Activated naive CD4-positive, alpha-beta T cell treated with anti-CD3 and anti-CD28 coated beads for 36 hours (primary cell): ENCODE results near the gene RHNO1. TPM values are rescaled to one million over a fixed set of nuclear protein-coding genes. Genes with fewer than 3 reads are reported as not detected.
A peak's percentile ranks its signal among the peaks of the same experiment; 100 is the strongest.
"Not testable (repeated sequence)": the region's sequence is repeated elsewhere in the genome, so short reads cannot be mapped to it uniquely, and the experiment has no call there.

ENCODE experiments used
- CTCF ChIA-PET: fragments of 350-600 bp; sonication (Branson Sonifier 250); formaldehyde crosslinking; loops from one replicate; lab custom pipeline; 2021; ENCODE audit warnings: antibody characterized with exemption; lab: Charles Lee
- DNase-seq: peaks from one replicate; pipeline ENCODE4 v3.0.0-alpha.2; 2020
- H3K27ac Mint-ChIP-seq: one replicate; pipeline ENCODE4 v1.8.0; 2021; ENCODE audit warnings: mild to moderate bottlenecking, mixed read lengths
- H3K27me3 Mint-ChIP-seq: one replicate; pipeline ENCODE4 v1.8.0; 2021; ENCODE audit warnings: low read depth, mixed read lengths
- H3K36me3 Mint-ChIP-seq: one replicate; pipeline ENCODE4 v1.8.0; 2021; ENCODE audit warnings: low read depth, mixed read lengths
- H3K4me1 Mint-ChIP-seq: one replicate; pipeline ENCODE4 v1.8.0; 2021; ENCODE audit warnings: low read depth, mixed read lengths
- H3K4me3 Mint-ChIP-seq: one replicate; pipeline ENCODE4 v1.8.0; 2021; ENCODE audit warnings: mild to moderate bottlenecking, moderate library complexity, mixed read lengths
- H3K9me3 Mint-ChIP-seq: one replicate; pipeline ENCODE4 v1.8.0; 2021; ENCODE audit warnings: mixed read lengths
- intact Hi-C: fragments of 100-400 bp; cut with micrococcal nuclease; formaldehyde crosslinking; loops from one replicate; pipeline ENCODE4 v1.15.1; 2023
- total RNA-seq, 2 experiments: library from RNA; stranded (reverse); gene quantifications; one replicate each; pipeline ENCODE4 v1.2.3, GENCODE V29; 2021

Gene RHNO1
- total RNA-seq, 2 experiments from 2014 or later = 64.6 to 68.1 TPM

DNA sequence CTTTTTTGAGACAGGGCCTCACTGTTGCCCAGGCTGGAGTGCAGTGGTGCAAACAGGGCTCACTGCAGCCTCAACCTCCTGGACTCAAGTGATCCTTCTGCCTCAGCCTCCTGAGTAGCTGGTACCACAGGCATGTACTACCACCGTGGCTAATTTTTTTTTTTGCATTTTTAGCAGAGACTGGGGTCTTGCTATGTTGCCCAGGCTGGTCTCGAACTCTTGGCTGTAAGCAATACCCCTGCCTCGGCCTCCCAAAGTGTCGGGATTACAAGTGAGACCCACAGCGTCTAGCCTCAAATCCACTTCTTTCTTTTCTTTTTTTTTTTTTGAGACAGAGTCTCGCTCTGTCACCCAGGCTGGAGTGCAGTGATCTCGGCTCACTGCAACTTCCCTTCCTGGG is 13.6 kb upstream of the RHNO1 start:
- intact Hi-C loops, H3K4me3 Mint-ChIP-seq, H3K9me3 Mint-ChIP-seq, H3K27ac Mint-ChIP-seq, H3K4me1 Mint-ChIP-seq, H3K27me3 Mint-ChIP-seq, DNase-seq: not testable (repeated sequence)
- H3K36me3 Mint-ChIP-seq = peaks cover 68% of the 10 kb centered on the region
- CTCF ChIA-PET = interaction anchor here (1.0 to 1.6 kb wide), 4 partner anchors 50 to 274 kb away, joined by 3 to 5 read pairs (median 4); no protein-coding TSS in a partner anchor

DNA sequence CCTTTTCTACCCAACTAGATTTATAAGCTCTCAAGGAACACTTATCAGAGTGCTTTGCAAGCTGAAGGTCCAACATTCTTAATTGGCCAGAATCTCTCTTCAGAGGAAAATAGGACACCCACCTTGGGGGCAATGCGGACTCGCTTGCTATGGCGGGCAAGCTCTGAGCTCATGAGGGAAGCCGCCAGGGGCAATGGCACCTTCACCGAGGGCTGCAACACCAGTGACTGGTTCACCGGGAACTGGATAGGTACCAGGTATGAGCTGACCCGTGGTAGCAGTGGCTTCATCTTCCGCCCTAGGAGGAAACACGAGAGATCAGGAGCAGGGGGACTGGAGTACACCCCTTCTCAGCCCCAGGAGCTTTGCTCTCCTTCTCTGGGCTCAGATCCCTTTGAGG is 12.8 kb upstream of the RHNO1 start:
- intact Hi-C loops = no loop called here
- DNase-seq = no peak
- Mint-ChIP-seq H3K9me3 (no peaks in the 10 kb centered on the region), H3K4me3 (no peak overlapping the region), H3K27ac (no peak overlapping the region), H3K4me1 (peaks cover 9% of the 10 kb centered on the region), H3K27me3 (no peaks in the 10 kb centered on the region), H3K36me3 (peaks cover 70% of the 10 kb centered on the region)
- CTCF ChIA-PET = interaction anchor here (0.6 to 1.4 kb wide), 5 partner anchors 10 to 273 kb away, joined by 3 to 4 read pairs (median 3); no protein-coding TSS in a partner anchor

DNA sequence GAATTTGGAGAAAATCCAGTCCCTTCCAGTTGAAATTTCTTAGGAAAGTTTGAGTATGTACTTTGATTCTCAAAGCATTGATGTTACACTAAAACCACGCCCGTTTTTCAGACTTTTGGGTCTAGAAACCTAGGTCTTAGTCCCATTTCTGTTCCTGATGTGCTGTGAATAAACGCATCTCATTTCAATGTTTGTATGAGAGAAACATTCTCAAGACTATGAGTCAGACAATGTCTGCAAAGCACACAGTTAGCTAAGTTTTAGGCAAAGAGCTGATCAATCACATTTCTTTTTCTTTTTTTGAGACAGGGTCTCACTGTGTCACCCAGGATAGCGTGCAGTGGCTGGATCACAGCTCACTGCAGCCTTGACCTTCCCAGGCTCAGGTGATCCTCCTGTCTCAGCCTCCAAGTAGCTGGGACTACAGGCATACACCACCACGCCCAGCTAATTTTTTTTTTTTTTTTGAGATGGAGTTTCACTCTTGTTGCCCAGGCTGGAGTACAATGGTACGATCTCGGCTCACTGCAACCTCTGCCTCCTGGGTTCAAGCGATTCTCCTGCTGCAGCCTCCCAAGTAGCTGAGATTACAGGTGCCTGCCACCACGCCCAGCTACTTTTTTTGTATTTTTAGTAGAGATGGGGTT is 7.9 kb upstream of the RHNO1 start:
- not testable (repeated sequence) for DNase-seq, H3K4me3 Mint-ChIP-seq, H3K27me3 Mint-ChIP-seq, H3K27ac Mint-ChIP-seq, H3K9me3 Mint-ChIP-seq, H3K4me1 Mint-ChIP-seq
- peaks cover 56% of the 10 kb centered on the region for H3K36me3 Mint-ChIP-seq
- intact Hi-C loops = loop anchor here (5.0 kb wide), 1 partner anchor 88 kb away; the partner anchor contains the start of gene TEAD4
- CTCF ChIA-PET = interaction anchor here (0.6 to 1.9 kb wide), 2 partner anchors 14 to 74 kb away, joined by 3 to 5 read pairs; no protein-coding TSS in a partner anchor

DNA sequence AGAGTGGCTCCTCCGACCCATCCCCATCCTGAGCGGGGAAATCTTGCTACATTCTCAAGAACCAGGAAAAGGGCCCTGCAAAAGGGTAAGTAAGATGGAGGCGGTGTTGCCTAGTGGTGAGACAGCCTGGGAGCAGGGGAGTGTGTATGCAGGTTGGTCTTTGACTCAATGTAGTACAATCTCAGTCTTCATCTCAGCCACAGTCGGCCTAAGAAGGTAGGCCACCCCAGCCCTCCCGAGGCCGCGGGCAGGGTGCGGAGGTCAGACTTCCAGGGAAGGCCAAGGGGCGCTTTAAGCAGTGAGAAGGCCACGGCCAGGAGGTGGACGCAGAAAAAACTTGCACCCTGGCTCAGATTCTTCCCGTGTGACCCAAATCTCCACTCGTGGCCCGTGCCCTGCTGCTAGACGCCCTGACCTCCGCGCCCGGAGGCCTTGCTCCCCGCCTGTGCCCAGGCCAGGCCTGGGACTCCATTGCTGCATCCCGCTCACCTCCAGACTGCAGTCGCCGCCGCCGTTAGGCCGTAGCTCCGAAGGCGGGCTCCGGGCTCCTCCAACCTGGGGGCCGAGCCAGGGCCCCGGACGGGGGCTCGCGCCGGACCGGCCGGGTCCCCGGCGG is 484 bp upstream of the RHNO1 start:
- H3K4me3 Mint-ChIP-seq = peak overlapping the region; percentile 89
- peak; percentile 53 for DNase-seq
- peaks cover 36% of the 10 kb centered on the region for H3K36me3 Mint-ChIP-seq
- CTCF ChIA-PET = no interaction called here
- no peaks in the 10 kb centered on the region for H3K27me3 Mint-ChIP-seq
- intact Hi-C loops = loop anchor here (1.0 to 5.0 kb wide), 4 partner anchors 14 to 184 kb away; partner anchors contain the start of genes ITFG2 and TULP3
- H3K4me1 Mint-ChIP-seq = peaks cover 27% of the 10 kb centered on the region
- no peaks in the 10 kb centered on the region for H3K9me3 Mint-ChIP-seq
- H3K27ac Mint-ChIP-seq = peak overlapping the region; percentile 87

DNA sequence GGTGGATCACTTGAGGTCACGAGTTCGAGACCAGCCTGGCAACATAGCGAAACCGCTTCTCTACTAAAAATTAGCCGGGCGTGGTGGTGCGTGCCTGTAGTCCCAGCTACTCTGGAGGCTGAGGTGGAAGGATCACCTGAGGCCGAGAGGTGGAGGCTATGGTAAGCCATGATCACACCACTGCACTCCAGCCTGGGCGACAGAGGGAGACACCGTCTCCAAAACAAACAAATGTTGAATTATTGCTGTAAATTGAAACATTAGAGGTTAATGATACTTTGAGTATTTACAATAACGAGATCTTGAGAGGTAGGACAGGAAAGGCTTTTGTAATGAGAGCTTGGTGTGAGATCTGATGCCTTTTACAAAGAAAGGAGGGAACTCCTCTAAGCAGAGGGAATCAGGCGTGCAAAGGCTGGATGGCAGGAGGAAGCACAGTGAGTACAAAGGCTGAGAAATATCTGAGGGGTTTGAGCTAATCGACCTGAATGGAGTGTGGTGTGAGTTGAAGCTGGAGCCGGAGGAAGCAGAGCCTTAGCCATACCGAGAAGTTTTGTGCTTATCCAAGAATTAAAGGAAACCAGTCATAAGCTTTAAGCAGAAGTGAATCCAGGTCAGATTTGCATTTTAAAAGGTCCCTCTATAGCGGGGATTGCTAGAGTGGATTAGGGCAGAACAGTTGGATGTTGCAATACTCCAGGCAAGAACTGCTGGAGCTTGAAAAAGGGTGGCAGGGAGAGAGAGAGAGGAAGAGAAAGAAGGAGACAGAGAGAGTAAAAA is 1.1 kb downstream of the RHNO1 start:
- peak; percentile 15 for DNase-seq
- Mint-ChIP-seq H3K4me1 (peaks cover 30% of the 10 kb centered on the region), H3K27me3 (no peaks in the 10 kb centered on the region), H3K9me3 (no peaks in the 10 kb centered on the region), H3K27ac (peak overlapping the region; percentile 94), H3K36me3 (peaks cover 34% of the 10 kb centered on the region), H3K4me3 (peak overlapping the region; percentile 95)
- CTCF ChIA-PET = interaction anchor here (0.6 to 2.3 kb wide), 2 partner anchors 9 to 187 kb away, joined by 3 to 7 read pairs; no protein-coding TSS in a partner anchor
- intact Hi-C loops = loop anchor here (1.0 to 5.0 kb wide), 4 partner anchors 12 to 186 kb away; partner anchors contain the start of genes ITFG2 and TULP3

DNA sequence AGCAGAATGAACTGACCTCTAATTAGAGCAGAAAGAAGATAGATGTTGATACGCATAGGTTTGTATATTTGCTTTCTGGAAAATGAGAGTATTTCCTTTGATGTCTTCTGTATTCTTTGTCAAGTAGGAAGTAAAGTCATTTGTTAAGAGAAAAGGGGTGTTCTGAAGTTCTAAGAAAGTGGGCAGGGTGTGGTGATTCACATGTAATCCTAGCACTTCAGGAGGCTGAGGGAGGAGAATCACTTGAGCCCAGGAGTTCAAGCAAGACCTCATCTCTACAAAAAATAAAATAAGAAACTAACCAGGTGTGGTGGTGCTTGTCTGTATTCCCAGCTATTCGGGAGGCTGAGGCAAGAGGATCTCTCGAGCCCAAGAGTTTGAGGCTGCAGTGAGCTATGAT is 2.8 kb downstream of the RHNO1 start:
- peak overlapping the region; percentile 73 for H3K27ac Mint-ChIP-seq
- H3K27me3 Mint-ChIP-seq = no peaks in the 10 kb centered on the region
- H3K9me3 Mint-ChIP-seq = no peaks in the 10 kb centered on the region
- CTCF ChIA-PET = interaction anchor here (0.6 to 2.3 kb wide), 5 partner anchors 8 to 244 kb away, joined by 3 to 12 read pairs (median 4); partner anchors contain the start of gene TULP3
- H3K36me3 Mint-ChIP-seq = peaks cover 33% of the 10 kb centered on the region
- peaks cover 32% of the 10 kb centered on the region for H3K4me1 Mint-ChIP-seq
- peak; percentile 34 for DNase-seq
- no peak overlapping the region for H3K4me3 Mint-ChIP-seq
- intact Hi-C loops = loop anchor here (5.0 kb wide), 2 partner anchors 83 to 188 kb away; no protein-coding TSS in a partner anchor

DNA sequence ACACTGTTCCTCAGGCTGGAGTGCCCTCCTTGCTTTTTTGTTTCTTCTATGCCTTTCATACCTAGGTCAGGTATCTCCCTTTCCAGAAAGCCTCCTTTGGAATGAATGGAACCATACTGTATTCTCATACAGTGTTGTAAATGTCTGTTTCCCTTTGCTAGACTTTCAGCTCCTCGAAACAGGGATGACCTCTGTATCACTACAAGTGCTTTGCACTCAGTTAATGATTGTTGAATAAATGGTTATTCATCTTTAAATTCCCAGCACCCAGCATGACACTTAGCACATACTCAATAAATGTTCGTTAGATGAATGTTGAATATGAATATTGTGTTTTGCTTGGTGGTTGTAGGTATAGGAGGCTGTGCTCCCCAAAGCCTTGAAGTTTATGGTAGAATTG is 7.8 kb downstream of the RHNO1 start:
- peaks cover 32% of the 10 kb centered on the region for H3K36me3 Mint-ChIP-seq
- intact Hi-C loops = no loop called here
- H3K9me3 Mint-ChIP-seq = no peaks in the 10 kb centered on the region
- H3K27ac Mint-ChIP-seq = no peak overlapping the region
- no peaks in the 10 kb centered on the region for H3K27me3 Mint-ChIP-seq
- peaks cover 19% of the 10 kb centered on the region for H3K4me1 Mint-ChIP-seq
- CTCF ChIA-PET = interaction anchor here (0.7 to 1.3 kb wide), 5 partner anchors 32 to 736 kb away, joined by 3 to 5 read pairs (median 4); no protein-coding TSS in a partner anchor
- no peak for DNase-seq
- no peak overlapping the region for H3K4me3 Mint-ChIP-seq

DNA sequence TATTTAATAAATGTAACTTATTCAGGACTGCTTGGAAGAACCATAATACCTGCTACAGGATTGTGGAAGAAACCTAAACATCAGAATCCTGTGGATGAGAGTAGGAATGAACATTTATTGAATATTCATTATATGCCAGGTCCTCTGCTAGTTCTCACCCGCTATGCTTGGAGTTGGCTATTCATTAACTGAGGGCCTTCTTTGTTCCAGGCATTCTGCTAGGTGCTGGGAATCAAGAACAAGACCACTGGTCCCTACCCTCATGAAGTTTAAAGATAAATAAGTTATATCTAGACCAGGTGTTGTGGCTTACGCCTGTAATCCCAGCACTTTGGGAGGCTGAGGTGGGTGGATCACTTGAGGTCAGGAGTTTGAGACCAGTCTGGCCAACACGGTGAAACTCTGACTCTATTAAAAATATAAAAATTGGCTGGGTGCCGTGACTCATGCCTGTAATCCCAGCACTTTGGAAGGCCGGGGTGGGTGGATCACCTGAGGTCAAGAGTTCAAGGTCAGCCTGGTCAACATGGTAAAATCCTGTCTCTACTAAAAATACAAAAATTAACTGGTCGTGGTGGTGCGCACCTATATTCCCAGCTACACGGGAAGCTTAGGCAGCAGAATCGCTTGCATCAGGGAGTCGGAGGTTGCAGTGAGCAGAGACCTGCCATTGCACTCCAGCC is 9.9 kb downstream of the RHNO1 start:
- intact Hi-C loops = no loop called here
- Mint-ChIP-seq H3K27me3 (no peaks in the 10 kb centered on the region), H3K4me3 (no peak overlapping the region), H3K9me3 (no peaks in the 10 kb centered on the region), H3K27ac (no peak overlapping the region), H3K4me1 (peaks cover 26% of the 10 kb centered on the region), H3K36me3 (peaks cover 27% of the 10 kb centered on the region)
- no peak for DNase-seq
- CTCF ChIA-PET = interaction anchor here (0.6 to 1.3 kb wide), 2 partner anchors 8 to 33 kb away, joined by 4 to 7 read pairs; no protein-coding TSS in a partner anchor

DNA sequence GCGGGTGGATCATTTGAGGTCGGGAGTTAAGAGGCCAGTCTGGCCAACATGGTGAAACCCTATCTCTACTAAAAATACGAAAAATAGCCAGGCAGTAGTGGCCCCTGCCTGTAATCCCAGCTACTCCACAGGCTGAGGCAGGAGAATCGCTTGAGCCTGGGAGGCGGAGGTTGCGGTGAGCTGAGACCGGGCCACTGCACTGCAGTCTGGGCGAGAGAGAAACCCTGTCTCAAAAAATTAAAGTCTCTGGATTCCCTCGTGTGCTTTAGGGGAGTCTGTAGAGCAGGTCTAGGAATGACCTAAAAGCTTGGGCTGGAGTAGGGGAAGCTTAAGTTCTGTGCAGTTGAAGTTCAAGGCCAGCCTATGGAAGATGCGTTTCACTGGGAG is 13.0 kb downstream of the RHNO1 start:
- peaks cover 20% of the 10 kb centered on the region for H3K36me3 Mint-ChIP-seq
- DNase-seq = no peak
- H3K27me3 Mint-ChIP-seq = no peaks in the 10 kb centered on the region
- H3K9me3 Mint-ChIP-seq = no peaks in the 10 kb centered on the region
- intact Hi-C loops = loop anchor here (1.0 to 5.0 kb wide), 6 partner anchors 13 to 198 kb away; partner anchors contain the start of genes FKBP4, FOXM1, ITFG2 and RHNO1
- CTCF ChIA-PET = no interaction called here
- peak overlapping the region; percentile 78 for H3K27ac Mint-ChIP-seq
- peaks cover 32% of the 10 kb centered on the region for H3K4me1 Mint-ChIP-seq
- peak overlapping the region; percentile 85 for H3K4me3 Mint-ChIP-seq

DNA sequence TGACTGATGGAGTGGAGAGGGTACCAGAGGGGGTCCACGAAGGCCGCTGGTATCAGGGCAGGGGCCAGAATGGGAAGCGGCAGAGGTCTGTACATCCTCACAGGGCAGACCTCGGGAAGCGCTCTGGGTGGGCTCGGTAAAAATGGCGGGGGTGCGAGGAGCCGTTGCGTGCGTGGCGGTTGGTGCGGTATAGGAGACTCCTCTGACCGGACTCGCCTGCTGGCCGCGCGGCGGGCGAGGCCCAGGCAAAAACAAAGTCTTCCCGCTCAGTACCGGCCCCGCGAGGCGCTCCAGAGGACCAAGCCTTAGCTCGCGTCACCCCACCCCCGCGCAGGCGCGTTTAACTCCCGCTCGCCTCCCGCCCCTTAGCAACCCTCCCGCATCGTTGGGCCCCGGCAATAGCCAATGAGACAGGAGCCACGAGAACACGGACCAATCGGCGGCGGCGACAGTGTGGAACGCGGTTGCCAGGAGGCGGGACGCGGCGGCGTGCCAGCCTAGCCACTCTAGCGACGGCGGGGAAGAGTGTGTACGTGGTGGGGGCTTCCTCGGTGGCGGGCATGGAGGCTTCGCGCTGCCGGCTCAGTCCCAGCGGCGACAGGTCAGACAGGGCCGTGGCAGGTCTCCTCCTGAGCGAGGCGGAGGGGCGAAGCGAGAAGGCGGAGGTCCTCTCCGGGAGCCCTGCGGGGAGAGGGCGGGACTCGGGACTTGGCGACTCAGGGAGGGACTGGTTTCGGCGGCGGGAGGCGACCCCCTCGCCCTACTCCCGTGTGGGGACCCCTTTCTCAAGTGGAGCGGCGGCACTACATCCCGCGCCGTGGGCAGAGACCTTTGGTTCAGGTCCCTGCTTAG is 13.6 kb downstream of the RHNO1 start, which contains the start of gene TULP3:
TULP3 (plus strand) TSS at position 504 of the 852 bp plus-strand sequence; CDS start at position 561, 57 bp downstream.
- Mint-ChIP-seq H3K36me3 (peaks cover 17% of the 10 kb centered on the region), H3K27me3 (no peaks in the 10 kb centered on the region), H3K4me3 (peak within 1 kb of the TSS; percentile 85), H3K27ac (peak within 1 kb of the TSS; percentile 78), H3K4me1 (peaks cover 34% of the 10 kb centered on the region), H3K9me3 (no peaks in the 10 kb centered on the region)
- DNase-seq = peak; percentile 98
- intact Hi-C loops = loop anchor here (1.0 to 5.0 kb wide), 6 partner anchors 13 to 198 kb away; partner anchors contain the start of genes FKBP4, FOXM1, ITFG2 and RHNO1
- CTCF ChIA-PET = interaction anchor here (0.6 to 0.8 kb wide), 4 partner anchors 9 to 200 kb away, joined by 3 to 4 read pairs (median 3); no protein-coding TSS in a partner anchor
